GM18868 (cell line): ENCODE data around the gene ALPL.

Experiments
- ATAC-seq: cut with Tn5 transposase; IDR thresholded peaks from one replicate; pipeline ENCODE4 v1.9.1; 2021; ENCODE audit warnings: mild to moderate bottlenecking, moderate library complexity; ENCODE audit not compliant: unreplicated experiment

Gene ALPL

GRCh38 chr1:21596174-21596573 is 87.0 kb downstream of the ALPL start:
- no peak for ATAC-seq

- ATAC-seq: no peak
These were observed 87.4 kb downstream of the ALPL start for GRCh38 chr1:21596628-21597027.

- ATAC-seq: no peak
These were observed 88.5 kb downstream of the ALPL start for GRCh38 chr1:21597753-21598152.

GRCh38 chr1:21598417-21598816 is 89.2 kb downstream of the ALPL start:
- no peak for ATAC-seq

- no peak for ATAC-seq
These were observed 89.7 kb downstream of the ALPL start for GRCh38 chr1:21598904-21599303.

GRCh38 chr1:21599402-21599801 is 90.2 kb downstream of the ALPL start:
- no peak for ATAC-seq

- ATAC-seq: no peak
These were observed 92.2 kb downstream of the ALPL start for GRCh38 chr1:21601278-21602048.

GRCh38 chr1:21603177-21604138 is 94.2 kb downstream of the ALPL start:
- no peak for ATAC-seq

- no peak for ATAC-seq
These were observed 95.2 kb downstream of the ALPL start for GRCh38 chr1:21604208-21604957.

- ATAC-seq: no peak
These were observed 95.9 kb downstream of the ALPL start for GRCh38 chr1:21605012-21605715.

- no peak for ATAC-seq
These were observed 96.9 kb downstream of the ALPL start for GRCh38 chr1:21605964-21606705.

GRCh38 chr1:21607549-21608529 is 98.6 kb downstream of the ALPL start:
- ATAC-seq: peak; percentile 84

GRCh38 chr1:21608798-21609197 is 99.6 kb downstream of the ALPL start:
- ATAC-seq: no peak

GRCh38 chr1:21610027-21610426 is 100.8 kb downstream of the ALPL start:
- no peak for ATAC-seq

GRCh38 chr1:21610989-21611785 is 102.0 kb downstream of the ALPL start:
- no peak for ATAC-seq

GRCh38 chr1:21612057-21612456 is 102.8 kb downstream of the ALPL start:
- no peak for ATAC-seq

GRCh38 chr1:21613072-21613867 is 104.0 kb downstream of the ALPL start:
- ATAC-seq: no peak
